ENCODE measurements around the gene SPAG9.

The SPAG9 gene

GRCh38 chr17:50934161-50934560 lies 186.5 kb downstream of the SPAG9 start:
- DNase-seq, result no peak

DNA sequence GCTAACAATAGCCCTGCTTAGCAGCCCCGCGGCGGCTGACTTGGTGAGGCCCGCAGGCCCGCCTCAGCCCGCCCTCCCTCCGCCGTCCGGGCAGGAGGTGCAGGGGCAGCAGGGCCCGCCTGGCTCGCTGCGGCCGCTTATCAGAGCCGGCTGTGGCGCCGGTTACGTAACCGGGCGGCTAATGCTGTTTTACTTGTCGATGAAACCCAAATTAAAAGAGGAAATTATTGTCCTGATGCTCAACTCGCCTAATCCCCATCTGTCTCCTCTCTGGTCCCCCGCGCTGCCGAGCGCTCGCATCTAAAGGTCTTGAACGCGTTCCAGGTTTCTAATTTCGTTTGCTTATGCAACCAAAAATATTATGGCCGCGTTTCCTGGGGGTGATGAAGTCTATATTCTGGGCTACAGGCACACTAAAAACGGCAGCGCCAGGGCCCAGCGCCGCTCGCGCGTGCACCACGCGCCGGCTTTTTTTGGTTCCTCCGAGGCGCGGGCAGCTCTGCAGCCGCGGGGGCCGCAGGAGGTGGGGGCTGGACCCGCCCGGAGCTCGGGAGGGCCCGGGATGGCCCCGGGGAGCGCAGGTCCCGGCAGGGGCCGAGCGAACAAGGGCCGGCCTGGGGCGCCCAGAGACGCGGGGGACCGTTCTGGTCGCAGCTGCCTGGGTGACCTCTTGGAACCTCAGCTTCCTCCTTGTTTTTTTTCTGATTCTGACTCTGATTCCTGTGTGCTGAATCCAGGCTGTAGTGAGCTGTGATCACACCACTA lies 189.3 kb downstream of the SPAG9 start:
- no peak for DNase-seq

DNA sequence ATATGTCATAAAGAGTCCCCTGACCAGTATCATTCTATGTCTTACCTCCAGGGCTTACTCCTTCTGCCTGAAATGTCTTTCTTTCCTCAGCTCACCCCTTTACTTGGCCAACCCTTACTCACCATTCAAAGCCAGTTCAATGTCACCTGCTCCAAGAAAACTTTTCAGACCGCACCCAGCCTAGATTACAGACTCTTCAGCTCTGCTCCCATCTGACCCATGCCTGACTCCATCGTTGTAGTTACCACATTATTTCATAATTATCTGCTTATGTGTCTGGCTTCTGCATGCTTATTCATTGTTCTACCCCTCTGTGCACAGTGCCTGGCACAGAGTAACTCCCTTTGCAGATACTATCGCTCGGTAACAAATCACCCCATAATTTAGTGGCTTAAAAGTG lies 192.0 kb downstream of the SPAG9 start:
- no peak for DNase-seq

- DNase-seq, result no peak
Observed at GRCh38 chr17:50927287-50927686, 193.4 kb downstream of the SPAG9 start.

- no peak for DNase-seq
Observed at GRCh38 chr17:50926523-50926922, 194.1 kb downstream of the SPAG9 start.

GRCh38 chr17:50925296-50925891 lies 195.3 kb downstream of the SPAG9 start:
- no peak for DNase-seq

- DNase-seq, result no peak
Observed at GRCh38 chr17:50924800-50925199, 195.9 kb downstream of the SPAG9 start.

- DNase-seq, result no peak
Observed at GRCh38 chr17:50924300-50924699, 196.4 kb downstream of the SPAG9 start.

DNA sequence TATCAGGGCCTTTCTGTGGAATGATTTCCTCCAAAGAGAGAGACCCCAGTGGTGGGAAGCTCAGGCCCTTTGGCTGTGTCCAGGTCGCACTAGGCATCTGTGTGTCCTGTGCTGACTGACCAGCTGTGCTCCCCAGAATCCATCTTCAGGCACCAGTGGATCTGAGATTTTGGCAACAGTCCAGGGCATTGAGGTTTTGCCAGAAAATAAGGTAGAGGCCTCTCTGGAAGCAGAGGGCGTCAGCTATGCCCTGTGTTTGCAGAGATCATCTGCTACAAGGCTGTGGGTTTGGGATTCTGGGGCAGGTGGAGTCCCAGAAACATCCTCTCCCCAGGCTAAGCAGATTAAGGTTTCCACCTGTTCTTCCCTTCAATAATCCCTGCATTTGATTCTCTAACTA lies 197.1 kb downstream of the SPAG9 start:
- no peak for DNase-seq

GRCh38 chr17:50922721-50923405 lies 197.8 kb downstream of the SPAG9 start:
- DNase-seq, result no peak

DNA sequence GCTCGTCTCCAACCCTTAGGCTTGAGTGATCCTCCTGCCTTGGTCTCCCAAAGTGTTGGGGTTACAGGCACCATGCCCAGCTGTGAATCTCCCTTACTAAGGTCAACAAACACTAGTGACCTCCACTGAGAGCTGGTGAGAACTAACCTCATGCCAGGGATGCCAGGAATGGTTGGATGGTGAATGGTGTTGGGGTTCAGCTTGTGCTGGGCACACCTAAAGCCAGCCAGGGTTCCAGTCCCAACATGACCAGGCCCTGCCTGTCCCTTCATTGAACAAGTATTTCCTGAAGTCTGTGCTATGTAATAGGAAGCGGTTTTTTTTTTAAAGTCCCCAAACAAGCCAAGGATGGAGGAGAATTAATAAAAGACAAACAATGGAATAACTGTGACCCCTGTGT lies 198.6 kb downstream of the SPAG9 start:
- DNase-seq, result no peak

GRCh38 chr17:50920891-50921586 lies 199.6 kb downstream of the SPAG9 start:
- DNase-seq, result no peak

DNA sequence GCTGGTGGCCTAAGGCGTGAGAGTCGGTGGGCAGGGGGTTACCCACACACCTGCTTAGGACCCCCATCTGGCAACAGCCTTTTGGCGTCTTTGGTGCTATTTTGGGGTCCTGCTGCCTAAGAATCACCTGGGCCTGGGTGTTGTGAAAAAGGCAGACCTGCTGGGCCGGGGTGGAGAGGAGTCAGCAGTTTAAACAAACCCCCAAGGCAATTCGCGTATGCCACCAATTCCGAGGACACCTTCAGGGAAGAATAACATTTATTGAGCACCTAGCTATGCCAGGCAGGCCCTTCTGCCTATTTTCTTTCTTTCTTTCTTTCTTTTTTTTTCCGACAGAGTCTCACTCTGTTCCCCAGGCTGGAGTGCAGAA lies 200.6 kb downstream of the SPAG9 start:
- DNase-seq, result no peak

- peak; percentile 66 for DNase-seq
Observed at GRCh38 chr17:50919321-50920040, 201.2 kb downstream of the SPAG9 start.

DNA sequence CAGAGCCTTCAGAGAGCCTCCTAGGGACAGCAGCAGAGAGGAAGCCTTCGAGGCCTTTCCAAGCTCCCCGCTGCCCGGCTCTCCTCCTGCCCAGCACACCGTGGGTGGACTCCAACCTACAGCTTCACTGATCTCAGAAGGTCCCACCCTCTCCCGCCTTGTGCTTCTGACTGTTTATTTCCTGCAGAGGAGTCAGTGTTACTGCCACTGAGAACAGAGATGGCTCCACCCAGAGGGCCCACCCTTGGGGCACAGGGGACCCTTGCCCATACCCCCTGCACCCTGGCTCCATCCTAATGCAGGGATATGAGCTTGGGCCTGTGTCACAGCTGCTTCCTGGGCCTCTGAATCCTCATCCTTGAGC lies 201.8 kb downstream of the SPAG9 start:
- DNase-seq, result no peak

DNA sequence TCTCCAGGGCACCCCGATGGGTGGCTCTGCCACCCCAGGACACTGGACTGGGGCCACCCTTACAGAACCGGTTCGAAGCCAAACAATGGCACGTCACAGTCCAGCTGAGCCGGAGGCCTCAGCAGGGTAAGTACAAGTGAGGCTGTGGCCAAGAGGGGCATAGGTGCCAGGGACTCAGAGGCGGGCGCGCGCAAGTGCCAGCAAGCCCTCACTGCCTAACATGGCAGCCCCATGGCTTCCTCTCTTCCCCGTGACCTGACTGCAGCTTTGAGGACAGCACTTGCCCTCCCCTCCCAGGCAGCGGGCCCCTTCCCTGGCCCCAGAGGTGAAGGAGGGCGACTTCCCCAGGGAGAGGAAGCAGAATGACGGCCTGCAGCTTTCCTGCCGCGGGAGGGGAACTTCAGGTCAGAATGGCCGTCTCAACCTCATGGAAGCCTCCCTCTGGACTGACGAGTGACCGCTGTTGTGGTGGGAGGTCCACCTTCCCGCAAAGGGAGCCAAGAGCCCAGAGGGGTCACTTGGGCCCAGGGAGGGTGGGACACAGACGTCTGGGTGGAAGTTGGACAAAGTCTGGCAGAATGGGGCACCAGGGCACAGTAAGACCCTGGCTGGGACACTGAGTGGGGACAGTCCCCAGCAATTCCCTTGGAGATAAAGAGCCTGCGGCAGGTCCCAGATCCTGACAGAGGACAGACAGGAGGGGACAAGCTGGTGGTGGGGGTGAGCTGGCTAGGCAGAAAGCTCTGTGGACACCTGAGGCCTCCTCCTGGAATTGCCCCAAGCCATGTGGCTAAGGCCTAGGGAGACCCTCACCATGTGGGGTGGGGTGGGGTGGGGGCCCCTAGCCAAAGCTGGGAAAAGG lies 202.4 kb downstream of the SPAG9 start:
- DNase-seq, result no peak

- DNase-seq, result no peak
Observed at GRCh38 chr17:50917418-50917743, 203.3 kb downstream of the SPAG9 start.

- peak; percentile 32 for DNase-seq
Observed at GRCh38 chr17:50916708-50917417, 203.8 kb downstream of the SPAG9 start.

- no peak for DNase-seq
Observed at GRCh38 chr17:50916026-50916707, 204.5 kb downstream of the SPAG9 start.

DNA sequence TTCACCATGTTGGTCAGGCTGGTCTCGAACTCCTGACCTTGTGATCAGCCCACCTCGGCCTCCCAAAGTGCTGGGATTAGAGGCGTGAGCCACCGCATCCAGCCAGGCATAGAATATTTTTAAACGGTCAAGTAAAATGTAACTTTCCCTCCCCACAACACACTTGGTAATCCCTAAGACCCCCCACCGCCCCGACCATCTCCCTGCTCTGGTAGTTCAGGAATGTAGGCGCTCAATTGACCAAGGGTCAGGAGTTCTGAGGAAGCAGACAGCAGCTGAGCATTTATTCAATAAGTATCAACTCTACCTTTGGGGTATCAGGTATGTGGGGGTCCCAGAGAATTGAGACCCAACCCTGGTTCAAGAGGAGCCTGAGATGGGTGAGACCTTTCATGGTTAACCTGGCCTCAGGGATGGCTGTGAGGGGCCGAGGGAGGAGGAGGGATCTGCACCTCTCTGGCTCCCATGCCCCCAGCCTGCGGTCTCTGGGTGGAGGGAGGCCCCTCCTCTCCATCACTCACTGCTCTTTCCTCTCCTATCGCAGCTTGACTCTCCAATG lies 206.1 kb downstream of the SPAG9 start:
- no peak for DNase-seq

Measured in activated gamma-delta T cell (primary cell).